Measurements from ENCODE around the gene PIEZO2. TPM values are rescaled to one million over a fixed set of nuclear protein-coding genes. Genes with fewer than 3 reads are reported as not detected.

PIEZO2 gene
- total and polyA plus RNA-seq, 2 donors (not counting 1 experiment from before 2014, with no cell fraction given), result not detected

- Histone ChIP-seq H2AFZ (ENCODE audit: insufficient read depth, low read depth, low read length, poor library complexity, severe bottlenecking) (no peak overlapping the region), H3K9ac (ENCODE audit: low read length) (no peak overlapping the region), H3K4me2 (replicated peaks; ENCODE audit: low read depth, low read length, poor library complexity, severe bottlenecking) (no peak overlapping the region), H3K4me3 (ENCODE audit: control extremely low read depth in 1 of 5, extremely low read depth in 1 of 5, insufficient read depth in 1 of 5, low read depth in 2 of 5, low read length in 4 of 5) (no peak overlapping the region), H3K4me1 (ENCODE audit: control insufficient read depth in 2 of 2, insufficient read depth in 2 of 2, low read length in 2 of 2) (no peaks in the 10 kb centered on the region), H3K79me2 (ENCODE audit: control insufficient read depth, insufficient read depth, low read length) (no peaks in the 10 kb centered on the region), H3K27me3 (replicated peaks in 1 of 4; ENCODE audit: control extremely low read depth in 1 of 4, control insufficient read depth in 3 of 4, insufficient read depth in 4 of 4, low read length in 3 of 4) (no peaks in the 10 kb centered on the region), H3K27ac (ENCODE audit: low read length in 2 of 2) (no peak overlapping the region), H3K9me3 (ENCODE audit: control extremely low read depth in 1 of 3, control insufficient read depth in 2 of 3, insufficient read depth in 1 of 3, low read length in 2 of 3) (no peaks in the 10 kb centered on the region), H4K20me1 (ENCODE audit: control insufficient read depth, insufficient read depth, low read length, poor library complexity, severe bottlenecking) (no peaks in the 10 kb centered on the region), H3K36me3 (replicated peaks in 1 of 2; ENCODE audit: control extremely low read depth in 1 of 2, control insufficient read depth in 1 of 2, extremely low read depth in 1 of 2, insufficient read depth in 2 of 2, low read length in 1 of 2) (no peaks in the 10 kb centered on the region)
- intact Hi-C loops (cut with micrococcal nuclease), result no loop called here
- WGBS (ENCODE audit: insufficient coverage), result 88% methylated on average over 1 of the region's 3 CpGs
- Mint-ChIP-seq H3K4me3 (no peak overlapping the region), H3K9me3 (ENCODE audit: insufficient read depth) (no peaks in the 10 kb centered on the region), H3K4me1 (no peaks in the 10 kb centered on the region), H3K27me3 (no peaks in the 10 kb centered on the region), H3K27ac (no peak overlapping the region)
- TF ChIP-seq CTCF (IDR thresholded peaks at IDR 0.05) (no peak), EZH2 (IDR thresholded peaks at IDR 0.05; ENCODE audit: borderline replicate concordance, insufficient read depth, low read depth, low read length, poor library complexity, severe bottlenecking) (no peak)
- ATAC-seq (ENCODE audit: low read depth), result no peak
- CTCF ChIA-PET, result no interaction called here
- DNase-seq, result no peak
- POLR2A ChIA-PET, result no interaction called here
Measured at GRCh38 chr18:10877987-10878386, 271.4 kb downstream of the PIEZO2 start.

GRCh38 chr18:10875811-10876210, 273.6 kb downstream of the PIEZO2 start:
- Mint-ChIP-seq H3K4me3 (no peak overlapping the region), H3K27me3 (no peaks in the 10 kb centered on the region), H3K9me3 (ENCODE audit: insufficient read depth) (no peaks in the 10 kb centered on the region), H3K27ac (no peak overlapping the region), H3K4me1 (no peaks in the 10 kb centered on the region)
- H3K4me2 ChIP-seq (replicated peaks; ENCODE audit: low read depth, low read length, poor library complexity, severe bottlenecking), result no peak overlapping the region
- H3K4me1 ChIP-seq (ENCODE audit: control insufficient read depth in 2 of 2, insufficient read depth in 2 of 2, low read length in 2 of 2), result no peaks in the 10 kb centered on the region
- no peaks in the 10 kb centered on the region for H3K79me2 ChIP-seq (ENCODE audit: control insufficient read depth, insufficient read depth, low read length)
- DNase-seq (no peak), ATAC-seq (ENCODE audit: low read depth) (no peak)
- ChIA-PET CTCF (no interaction called here), POLR2A (no interaction called here)
- WGBS (ENCODE audit: insufficient coverage), result no CpG with 5 or more reads among the region's 2 CpGs
- intact Hi-C loops (cut with micrococcal nuclease), result no loop called here
- H3K36me3 ChIP-seq (replicated peaks in 1 of 2; ENCODE audit: control extremely low read depth in 1 of 2, control insufficient read depth in 1 of 2, extremely low read depth in 1 of 2, insufficient read depth in 2 of 2, low read length in 1 of 2), result no peaks in the 10 kb centered on the region
- no peak overlapping the region for H3K4me3 ChIP-seq (ENCODE audit: control extremely low read depth in 1 of 5, extremely low read depth in 1 of 5, insufficient read depth in 1 of 5, low read depth in 2 of 5, low read length in 4 of 5)
- TF ChIP-seq CTCF (IDR thresholded peaks at IDR 0.05) (no peak), EZH2 (IDR thresholded peaks at IDR 0.05; ENCODE audit: borderline replicate concordance, insufficient read depth, low read depth, low read length, poor library complexity, severe bottlenecking) (no peak)
- H3K9ac ChIP-seq (ENCODE audit: low read length), result no peak overlapping the region
- H3K27ac ChIP-seq (ENCODE audit: low read length in 2 of 2), result no peak overlapping the region
- H4K20me1 ChIP-seq (ENCODE audit: control insufficient read depth, insufficient read depth, low read length, poor library complexity, severe bottlenecking), result no peaks in the 10 kb centered on the region
- H3K9me3 ChIP-seq (ENCODE audit: control extremely low read depth in 1 of 3, control insufficient read depth in 2 of 3, insufficient read depth in 1 of 3, low read length in 2 of 3), result no peaks in the 10 kb centered on the region
- no peaks in the 10 kb centered on the region for H3K27me3 ChIP-seq (replicated peaks in 1 of 4; ENCODE audit: control extremely low read depth in 1 of 4, control insufficient read depth in 3 of 4, insufficient read depth in 4 of 4, low read length in 3 of 4)
- H2AFZ ChIP-seq (ENCODE audit: insufficient read depth, low read depth, low read length, poor library complexity, severe bottlenecking), result no peak overlapping the region

Data from B cell (primary cell).